RWPE1 (cell line): ENCODE results near the gene S100A10.

Experiments
- CTCF ChIA-PET: fragments of 350-600 bp; sonication (Branson Sonifier 250); formaldehyde crosslinking; extraction: SDS; loops from one replicate; lab custom pipeline; 2021; lab: Yijun Ruan, JAX
- POLR2A ChIA-PET: fragments of 400-600 bp; formaldehyde crosslinking; extraction: SDS; loops from one replicate; lab custom pipeline; 2020; ENCODE audit warnings: antibody characterized with exemption; ENCODE audit not compliant: low non-redundant PET; lab: Yijun Ruan, JAX
- DNase-seq: peaks from one replicate; pipeline ENCODE4 v3.0.0; 2012; ENCODE audit warnings: low spot score
- H3K27ac ChIP-seq: fragments of 450-650 bp; 2 replicates; pipeline ENCODE4 v1.5.1; 2017
- CTCF ChIP-seq: fragments of 450-650 bp; conservative IDR thresholded peaks from 2 replicates; pipeline ENCODE4 v1.5.1; 2017; ENCODE audit warnings: low read depth, mild to moderate bottlenecking

S100A10 gene

GRCh38 chr1:151988405-151988923 lies 5.2 kb downstream of the S100A10 start:
- DNase-seq, result peak; percentile 87
- POLR2A ChIA-PET, result interaction anchor here (1.2 kb wide), 1 partner anchor 11 kb away, joined by 4 read pairs; no protein-coding TSS in a partner anchor
- H3K27ac ChIP-seq, result peak overlapping the region; percentile 100
- CTCF ChIA-PET, result interaction anchor here (0.6 to 1.3 kb wide), 3 partner anchors 11 to 1376 kb away, joined by 3 to 5 read pairs (median 4); no protein-coding TSS in a partner anchor
- TF ChIP-seq CTCF, result no peak

- H3K27ac ChIP-seq, result peak overlapping the region; percentile 84
- ChIA-PET POLR2A (no interaction called here), CTCF (interaction anchor here (0.9 kb wide), 2 partner anchors 15 to 53 kb away, joined by 3 to 4 read pairs; no protein-coding TSS in a partner anchor)
Measured at GRCh38 chr1:151986501-151987190, 7.0 kb downstream of the S100A10 start.

GRCh38 chr1:151985768-151986167 lies 7.9 kb downstream of the S100A10 start:
- DNase-seq, result no peak
- TF ChIP-seq CTCF, result no peak
- POLR2A ChIA-PET, result interaction anchor here (0.6 kb wide), 1 partner anchor 11 kb away, joined by 11 read pairs; no protein-coding TSS in a partner anchor
- CTCF ChIA-PET, result interaction anchor here (0.9 to 1.0 kb wide), 2 partner anchors 18 to 52 kb away, joined by 4 read pairs; no protein-coding TSS in a partner anchor
- no peak overlapping the region for H3K27ac ChIP-seq

More at GRCh38 chr1:151986501-151987190, 7.0 kb downstream of the S100A10 start:
- no peak for DNase-seq
- no peak for TF ChIP-seq CTCF

- POLR2A ChIA-PET, result interaction anchor here (0.6 kb wide), 1 partner anchor 11 kb away, joined by 11 read pairs; no protein-coding TSS in a partner anchor
- no peak for TF ChIP-seq CTCF
- CTCF ChIA-PET, result interaction anchor here (1.0 kb wide), 1 partner anchor 18 kb away, joined by 4 read pairs; no protein-coding TSS in a partner anchor
- no peak overlapping the region for H3K27ac ChIP-seq
- DNase-seq, result no peak
Measured at GRCh38 chr1:151985270-151985669, 8.4 kb downstream of the S100A10 start.

- POLR2A ChIA-PET, result no interaction called here
- TF ChIP-seq CTCF, result no peak
- no peak overlapping the region for H3K27ac ChIP-seq
- DNase-seq, result no peak
- CTCF ChIA-PET, result interaction anchor here (1.0 kb wide), 1 partner anchor 17 kb away, joined by 4 read pairs; no protein-coding TSS in a partner anchor
Measured at GRCh38 chr1:151984313-151984956, 9.2 kb downstream of the S100A10 start.
